HEK293T (cell line): ENCODE measurements around the gene KCTD13.

ENCODE experiments used
- ELF4 ChIP-seq: fragments of 450-650 bp; IDR thresholded peaks from 2 replicates; pipeline ENCODE4 v1.6.1; 2017; ENCODE audit warnings: antibody characterized with exemption
- FOXA1 ChIP-seq: fragments of 450-650 bp; IDR thresholded peaks from 2 replicates; pipeline ENCODE4 v1.6.1; 2016; ENCODE audit warnings: mild to moderate bottlenecking

- TF ChIP-seq ELF4 (no peak), FOXA1 (no peak)
Observed at GRCh38 chr16:29915590-29916247, 10.3 kb downstream of the KCTD13 start.
